ENCODE results near the gene ADAM19.
"Not testable (repeated sequence)": the region's sequence is repeated elsewhere in the genome, so short reads cannot be mapped to it uniquely, and the experiment has no call there.

ADAM19 gene

DNA sequence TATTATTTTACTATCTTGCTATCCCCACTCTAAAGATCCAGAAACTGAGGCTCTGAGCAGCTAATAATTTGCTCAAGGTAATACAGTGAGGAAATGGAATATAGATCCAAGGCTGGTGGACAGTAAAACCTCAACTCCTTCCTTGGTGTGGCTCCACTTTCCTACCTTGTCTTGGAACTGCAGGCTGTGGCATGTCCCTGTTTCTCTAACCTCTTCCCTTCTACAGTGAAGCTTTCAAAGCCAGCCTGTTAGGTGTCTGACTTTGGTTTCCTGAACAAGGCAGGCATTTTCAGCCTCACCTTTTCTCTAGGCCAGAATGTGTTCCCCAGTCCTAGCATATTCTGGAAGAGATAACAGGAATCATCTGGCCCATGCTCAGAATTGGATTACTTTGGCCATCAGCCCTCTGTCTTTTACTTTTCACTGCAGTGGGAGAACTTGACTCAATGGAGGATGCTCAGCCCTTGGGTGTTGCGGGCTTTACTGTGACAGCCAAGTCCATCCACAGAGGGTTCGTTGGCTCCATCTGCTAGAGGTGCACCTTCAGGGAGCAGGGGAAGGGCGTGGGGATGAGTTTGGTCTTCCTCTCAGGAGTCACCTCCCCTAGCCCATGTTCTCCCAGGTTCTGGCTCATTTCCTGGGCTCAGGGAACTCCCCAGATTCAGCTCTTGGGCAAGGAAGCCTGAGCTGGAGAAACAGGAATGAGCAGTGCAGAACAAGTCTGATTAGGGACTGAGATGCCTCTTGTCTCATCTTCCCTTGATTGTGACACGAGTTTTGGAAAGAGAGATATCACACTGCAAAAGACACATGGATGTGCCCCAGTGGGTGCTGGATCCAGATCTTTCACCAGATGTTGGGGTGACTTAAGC is 114.4 kb downstream of the ADAM19 start:
- DNase-seq (ENCODE audit: low read depth): no peak

DNA sequence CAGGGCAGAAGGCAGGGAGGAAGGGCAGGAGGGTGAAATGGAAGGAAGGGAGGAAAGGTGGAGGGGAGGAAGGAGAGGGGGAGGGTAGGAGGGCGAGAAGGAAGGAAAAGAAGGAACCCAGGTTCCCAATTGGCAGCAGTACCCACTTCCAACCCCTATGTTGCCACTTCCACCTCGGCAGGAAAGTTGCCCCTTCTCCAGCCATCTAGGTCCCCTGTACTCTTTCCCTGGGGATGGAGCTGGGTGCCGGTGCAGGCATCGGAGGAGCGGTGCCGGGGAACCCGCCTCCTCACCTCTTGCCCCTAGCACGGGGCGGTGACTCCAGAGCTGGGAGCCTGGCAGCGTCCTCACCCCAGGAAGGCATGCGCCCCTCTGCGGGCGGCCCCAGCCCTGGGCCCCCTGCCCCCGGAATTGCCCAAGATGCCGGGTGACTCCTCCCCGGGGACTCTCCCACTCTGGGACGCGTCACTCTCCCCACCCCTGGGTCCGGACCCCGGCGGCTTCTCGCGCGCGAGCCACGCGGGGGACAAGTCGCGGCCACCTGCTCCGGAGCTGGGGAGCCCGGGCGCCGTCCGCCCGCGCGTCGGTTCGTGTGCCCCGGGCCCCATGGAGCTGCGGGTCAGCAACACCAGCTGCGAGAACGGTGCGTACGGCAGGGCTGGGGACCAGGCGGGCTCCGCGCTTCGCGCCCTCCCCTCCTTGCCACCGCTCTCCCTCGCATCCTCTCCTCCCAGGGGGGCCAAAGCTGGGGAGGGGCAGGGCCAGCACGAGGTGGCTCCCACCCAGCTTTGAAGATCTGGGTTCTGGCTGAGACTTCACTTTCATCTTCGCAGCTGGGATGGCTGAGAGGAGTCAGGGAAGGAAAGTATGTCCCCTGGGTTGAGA is 115.6 kb downstream of the ADAM19 start, which contains the start of gene NIPAL4:
Gene NIPAL4 (plus strand): TSS at position 499 of the 885 bp plus-strand sequence. CDS start 108 bp downstream, at position 607.
- no peak for DNase-seq (ENCODE audit: low read depth)

DNA sequence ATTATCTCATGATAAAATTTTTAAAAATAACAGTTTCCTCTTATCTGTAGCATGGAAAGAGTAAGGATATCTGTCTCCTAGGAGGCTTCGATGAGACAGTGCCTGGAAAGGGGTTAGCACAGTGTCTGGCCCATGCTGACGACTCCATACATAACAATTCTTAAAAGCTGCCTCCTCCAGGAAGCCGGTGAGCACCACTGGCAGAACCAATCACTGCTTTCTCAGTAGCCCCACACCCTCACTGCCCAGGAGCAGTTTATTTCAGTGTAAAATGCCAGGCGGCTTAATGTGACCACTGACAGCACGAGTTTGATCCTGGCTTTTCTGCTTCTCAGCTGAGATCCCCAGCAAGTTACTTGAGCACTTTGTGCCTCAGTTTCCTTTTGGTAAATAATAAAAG is 116.7 kb downstream of the ADAM19 start:
- DNase-seq (ENCODE audit: low read depth): no peak

DNA sequence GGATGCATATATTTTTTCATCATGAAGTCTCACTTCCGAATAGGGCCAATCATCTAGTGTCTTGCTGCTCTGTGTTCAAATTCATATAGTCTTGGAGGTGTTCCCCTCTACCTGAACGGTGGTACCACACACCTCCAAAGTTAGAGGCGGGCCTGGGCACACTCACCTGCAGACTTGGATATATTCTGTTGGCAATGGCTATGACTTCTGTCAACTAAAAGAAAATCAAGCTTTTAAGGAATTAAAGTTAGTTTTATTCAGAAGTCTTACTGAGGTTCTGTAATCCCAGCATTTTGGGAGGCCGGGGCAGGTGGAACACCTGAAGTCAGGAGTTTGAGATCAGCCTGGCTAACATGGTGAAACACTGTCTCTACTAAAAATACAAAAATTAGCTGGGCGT is 118.2 kb downstream of the ADAM19 start:
- no peak for DNase-seq (ENCODE audit: low read depth)

DNA sequence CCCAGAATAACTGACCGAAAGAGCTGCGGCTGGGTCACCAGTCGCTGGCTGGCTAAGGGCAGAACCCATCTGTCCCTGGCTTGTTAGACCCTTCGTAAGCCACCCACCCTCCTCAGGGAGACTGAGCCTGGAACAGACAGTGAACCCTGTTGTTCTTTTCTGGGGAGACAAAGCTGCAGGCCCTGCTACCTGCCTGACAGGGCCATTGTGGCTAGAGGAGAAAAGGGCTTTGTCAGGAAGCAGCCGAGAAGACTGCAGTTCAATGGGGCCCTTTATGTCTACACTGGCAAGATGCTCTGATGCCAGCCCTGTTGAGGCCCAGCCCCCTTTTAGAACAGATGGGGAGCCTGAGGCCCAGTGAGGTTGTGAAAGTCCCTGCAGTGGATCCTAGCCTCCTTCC is 119.3 kb downstream of the ADAM19 start:
- no peak for DNase-seq (ENCODE audit: low read depth)

DNA sequence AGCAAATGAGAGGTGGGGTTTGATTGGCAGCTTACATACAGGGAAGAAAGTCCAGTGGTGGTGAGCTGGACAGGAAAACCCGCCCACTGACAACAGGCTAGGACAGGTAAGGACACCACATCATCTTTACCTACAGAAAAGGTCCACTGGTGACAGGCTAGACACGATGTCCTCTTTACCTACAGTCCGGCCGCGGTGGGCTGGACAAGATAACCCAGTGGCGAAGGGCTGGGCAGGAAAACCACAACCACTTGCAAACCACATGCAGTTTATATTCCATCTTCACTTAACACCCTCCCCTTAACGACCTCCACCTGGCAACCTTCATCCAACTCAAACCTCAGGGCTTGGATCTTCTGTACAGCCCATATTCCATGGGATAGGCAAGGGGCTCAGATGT is 120.5 kb downstream of the ADAM19 start:
- DNase-seq (ENCODE audit: low read depth): no peak

DNA sequence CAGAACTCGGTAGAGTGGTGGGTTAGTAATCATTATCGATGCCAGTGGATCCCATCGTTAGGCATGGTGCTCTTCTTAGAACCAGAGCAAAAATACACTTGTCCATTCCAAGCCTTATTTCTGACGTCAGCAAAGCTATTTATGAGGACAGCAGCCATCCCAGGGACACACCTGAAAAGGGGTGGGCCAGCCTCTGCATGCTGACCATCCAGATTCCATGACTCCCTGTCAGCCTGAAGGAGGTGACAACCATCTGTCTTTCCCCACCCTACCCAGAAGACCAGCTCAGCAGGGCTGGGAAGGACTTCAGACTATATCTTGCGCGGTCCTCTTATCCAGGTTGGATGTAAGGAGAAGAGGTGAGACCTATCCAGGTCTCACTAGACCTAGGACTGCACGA is 121.3 kb downstream of the ADAM19 start:
- no peak for DNase-seq (ENCODE audit: low read depth)

DNA sequence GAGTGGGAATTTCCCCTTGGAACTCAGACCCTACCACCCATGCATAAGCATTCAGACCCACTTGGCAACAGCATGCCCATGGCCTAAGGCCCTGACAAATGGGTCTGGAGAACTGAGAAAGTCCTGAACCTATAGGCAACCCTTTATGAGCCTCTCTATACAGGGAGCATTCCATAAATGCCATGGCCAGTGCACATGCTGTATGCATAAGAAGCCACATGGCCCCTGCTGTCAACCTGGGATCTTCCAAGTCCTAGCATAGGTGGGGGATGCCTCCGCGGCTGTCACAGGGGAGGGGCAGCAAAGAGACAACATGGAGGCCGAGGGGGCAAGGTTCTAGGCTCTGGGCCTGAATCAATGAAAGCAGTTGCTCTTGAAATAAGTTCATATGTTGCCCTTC is 123.8 kb downstream of the ADAM19 start:
- no peak for DNase-seq (ENCODE audit: low read depth)

DNA sequence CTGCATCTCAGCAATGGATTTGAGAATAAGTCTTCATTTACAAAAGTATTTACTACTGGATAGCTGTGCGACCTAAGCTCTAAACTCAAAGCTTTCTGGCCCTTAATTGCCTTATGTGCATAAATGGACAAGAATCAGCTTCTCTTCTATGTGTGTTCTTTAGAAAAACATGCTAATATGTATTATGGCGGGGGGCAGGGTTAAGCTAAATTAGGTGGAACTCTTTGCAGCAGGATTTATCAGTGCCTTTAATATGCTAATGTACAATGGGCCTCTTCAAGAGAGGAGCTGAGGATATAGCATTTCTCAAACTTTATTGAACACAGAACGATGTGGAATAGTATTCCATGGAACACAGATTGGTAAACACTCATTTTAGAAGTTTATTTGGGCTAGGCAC is 125.6 kb downstream of the ADAM19 start:
- no peak for DNase-seq (ENCODE audit: low read depth)

DNA sequence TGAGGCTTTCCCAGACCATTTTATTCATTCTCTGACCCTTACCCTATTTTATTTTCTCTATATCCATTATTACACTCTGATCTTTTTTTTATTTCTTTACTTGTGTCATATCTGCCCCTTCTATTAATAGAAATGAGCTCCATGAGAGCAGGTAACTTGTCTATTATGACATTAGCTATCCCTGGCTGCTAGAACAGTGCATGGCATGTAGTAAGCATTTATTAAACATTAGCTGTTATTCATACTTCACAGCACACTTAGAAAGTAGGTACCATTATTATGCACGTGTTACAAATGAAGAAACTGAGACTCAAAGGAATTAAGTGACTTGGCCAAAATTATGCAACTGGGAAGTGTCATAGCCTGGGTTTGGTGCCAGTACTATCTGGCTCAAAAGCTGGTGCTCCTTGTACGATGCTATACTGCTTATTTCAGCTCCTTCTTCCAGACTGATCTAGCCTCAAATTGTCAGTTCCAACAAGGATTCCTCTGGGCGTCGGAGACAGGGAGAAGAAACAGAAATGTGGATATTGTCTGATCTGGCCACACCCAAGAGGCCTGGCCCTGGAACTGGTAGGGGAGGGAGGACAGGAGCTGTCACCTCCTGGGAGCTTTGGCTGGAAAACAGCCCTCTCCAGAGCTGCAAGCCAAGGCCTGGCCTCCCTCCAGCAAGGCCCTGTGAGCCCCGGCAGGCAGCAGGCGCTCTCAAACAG is 126.4 kb downstream of the ADAM19 start:
- DNase-seq (ENCODE audit: low read depth): no peak

DNA sequence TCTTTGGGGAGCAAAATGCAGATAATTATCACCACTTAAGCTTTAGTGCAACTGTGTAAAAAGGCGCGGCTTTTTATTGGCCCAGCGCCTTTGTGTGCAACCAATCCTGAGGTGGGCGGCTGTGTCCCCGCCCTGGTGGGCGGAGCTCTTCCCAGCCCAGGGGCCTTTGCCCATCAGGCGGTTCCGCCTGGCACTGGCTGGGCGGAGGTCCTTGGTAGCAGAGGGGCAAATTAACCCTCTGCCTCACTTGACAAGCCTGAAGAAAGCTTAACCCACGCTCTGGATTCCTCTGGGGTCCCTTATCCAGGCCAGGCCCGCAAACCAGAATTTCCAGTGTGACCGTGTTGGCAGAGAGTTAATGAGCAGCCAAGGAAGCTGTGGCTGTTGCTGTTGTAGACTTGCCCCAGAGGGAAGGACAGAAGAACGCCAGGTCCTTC is 128.4 kb downstream of the ADAM19 start:
- no peak for DNase-seq (ENCODE audit: low read depth)

DNA sequence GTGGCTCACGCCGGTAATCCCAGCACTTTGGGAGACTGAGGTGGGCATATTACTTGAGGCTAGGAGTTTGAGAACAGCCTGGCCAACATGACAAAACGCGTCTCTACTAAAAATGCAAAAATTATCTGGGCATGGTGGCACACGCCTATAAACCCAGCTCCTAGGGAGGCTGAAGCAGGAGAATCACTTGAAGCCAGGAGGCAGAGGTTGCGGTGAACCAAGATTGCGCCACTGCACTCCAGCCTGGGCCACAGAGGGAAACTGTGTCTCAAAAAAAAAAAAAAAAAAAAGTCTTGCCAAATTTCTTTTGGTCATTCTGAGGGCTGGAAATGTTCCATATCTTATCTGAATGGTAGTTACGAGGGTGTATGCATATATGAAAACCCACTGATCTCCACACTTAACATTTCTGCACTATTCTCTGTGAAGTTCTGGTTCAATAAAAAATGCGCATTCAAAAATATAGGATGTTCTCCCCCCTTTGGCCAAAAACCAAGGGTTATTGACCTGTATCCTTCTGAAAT is 129.1 kb downstream of the ADAM19 start:
- no peak for DNase-seq (ENCODE audit: low read depth)

DNA sequence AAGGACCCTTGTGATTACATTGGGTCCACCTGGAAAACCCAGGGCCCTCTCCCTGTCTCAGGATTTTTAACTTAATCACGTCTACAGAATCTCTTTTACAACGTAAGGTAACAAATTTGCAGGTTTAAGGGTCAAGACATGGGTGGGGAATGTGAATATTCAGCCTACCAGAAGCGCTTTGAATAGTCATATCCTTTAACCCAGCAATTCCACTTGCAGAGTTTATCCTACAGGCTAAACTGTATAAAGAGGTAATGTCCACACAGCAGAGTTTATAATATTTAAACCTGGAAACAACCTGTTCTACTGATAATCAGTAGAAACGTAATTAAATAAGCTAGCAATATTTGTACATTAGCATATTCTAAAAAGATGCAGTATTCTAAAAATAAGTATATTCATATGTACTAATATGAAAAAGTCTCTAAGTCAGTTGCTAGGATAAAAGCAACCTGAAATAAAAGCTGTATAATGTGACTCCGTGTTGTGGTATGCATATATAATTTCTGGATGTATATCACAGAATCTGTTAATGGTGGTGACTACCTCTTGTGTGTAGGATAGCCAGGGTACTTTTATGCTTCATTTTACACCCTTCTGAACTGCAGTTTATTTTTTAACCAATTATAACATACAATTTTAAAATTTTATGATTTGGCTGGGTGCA is 129.7 kb downstream of the ADAM19 start:
- DNase-seq (ENCODE audit: low read depth): no peak

DNA sequence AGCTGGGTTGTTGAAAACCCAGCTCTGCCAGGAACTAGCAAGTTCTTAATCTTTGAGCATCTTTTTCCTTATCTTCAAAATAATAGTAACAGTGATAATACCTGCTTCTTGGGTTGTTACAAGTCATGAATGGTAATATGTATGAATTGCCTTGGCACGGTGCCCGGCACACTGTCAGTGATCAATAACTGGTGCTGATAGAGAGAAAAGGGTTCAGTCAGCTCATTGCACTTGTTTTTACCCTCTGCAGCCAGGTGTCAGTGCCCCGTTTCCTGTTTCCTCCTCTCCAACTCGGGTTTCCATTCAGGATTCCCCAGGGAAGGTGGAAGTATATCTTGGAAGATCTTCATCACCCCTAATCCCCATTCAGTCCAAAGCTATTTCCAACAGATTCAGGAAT is 131.4 kb downstream of the ADAM19 start:
- DNase-seq (ENCODE audit: low read depth): no peak

DNA sequence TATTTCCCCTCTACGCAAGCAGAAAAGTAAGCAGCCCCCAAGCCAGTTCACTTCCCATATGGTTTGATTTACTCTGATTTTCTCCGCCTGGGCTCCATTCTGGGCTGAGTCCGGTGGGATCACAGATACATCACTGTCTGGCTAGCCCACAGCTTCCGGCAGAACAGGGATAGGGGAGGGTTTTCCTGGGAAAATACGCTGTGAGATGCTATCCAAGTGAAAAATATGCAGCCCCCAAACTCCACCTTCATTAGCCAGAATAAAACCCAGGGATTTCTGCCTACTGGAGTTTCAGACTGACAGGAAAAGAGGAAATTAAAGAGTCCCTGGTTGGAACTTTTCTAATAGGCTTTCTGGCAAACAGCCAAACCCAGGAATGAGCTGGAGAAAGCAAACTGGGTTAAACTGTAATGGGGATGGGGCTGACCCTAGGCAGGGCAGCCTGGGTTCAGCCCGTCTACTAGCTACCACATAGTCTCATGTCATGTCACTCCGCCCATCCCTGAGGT is 132.5 kb downstream of the ADAM19 start:
- DNase-seq (ENCODE audit: low read depth): no peak

DNA sequence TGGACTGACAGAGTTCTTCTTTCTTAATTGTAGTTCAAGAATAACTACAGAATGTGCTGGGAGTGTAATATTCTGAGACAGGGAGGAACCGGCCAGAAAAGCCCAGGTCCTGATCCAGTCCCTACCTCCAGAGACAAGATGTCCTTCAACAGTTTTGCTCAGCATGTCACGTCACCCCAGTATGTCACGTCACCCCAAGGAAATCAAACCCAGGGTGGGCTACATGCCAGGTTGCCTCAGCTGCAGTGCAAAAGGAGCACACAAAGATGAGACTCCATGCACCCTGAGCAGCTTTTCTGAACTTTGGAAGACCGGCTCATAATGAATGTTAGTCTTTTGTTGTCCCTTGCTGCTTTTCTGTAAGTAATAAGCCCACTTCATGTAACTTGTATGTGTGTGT is 141.5 kb downstream of the ADAM19 start:
- no peak for DNase-seq (ENCODE audit: low read depth)

DNA sequence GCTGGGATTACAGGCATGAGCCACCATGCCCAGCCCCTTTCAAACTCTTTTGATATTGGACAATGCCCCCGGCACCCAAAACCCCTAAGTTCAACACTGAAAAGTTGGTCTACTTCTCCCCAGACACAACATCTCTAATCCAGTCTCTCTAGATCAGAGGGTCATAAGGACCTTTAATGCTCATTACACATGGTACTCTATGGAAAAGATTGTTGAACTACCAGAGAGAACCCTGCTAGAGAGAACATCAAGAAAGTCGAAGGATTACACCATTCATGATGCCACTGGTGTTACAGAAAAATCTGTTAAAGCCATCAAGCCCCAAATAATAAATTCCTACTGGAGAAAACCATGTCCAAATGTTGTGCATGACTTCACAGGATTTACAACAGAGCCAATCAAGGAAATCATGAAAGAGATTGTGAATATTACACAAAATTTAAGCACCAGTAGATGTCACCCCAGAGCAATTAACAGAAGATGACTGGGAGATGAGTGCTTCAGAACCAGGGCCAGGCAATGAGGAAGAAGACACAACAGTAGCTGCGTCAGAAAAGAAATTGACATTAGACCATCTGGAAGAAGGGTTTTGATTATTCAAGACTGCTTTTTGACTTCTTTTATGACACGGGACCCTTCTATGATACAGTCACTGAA is 143.9 kb downstream of the ADAM19 start:
- no peak for DNase-seq (ENCODE audit: low read depth)

DNA sequence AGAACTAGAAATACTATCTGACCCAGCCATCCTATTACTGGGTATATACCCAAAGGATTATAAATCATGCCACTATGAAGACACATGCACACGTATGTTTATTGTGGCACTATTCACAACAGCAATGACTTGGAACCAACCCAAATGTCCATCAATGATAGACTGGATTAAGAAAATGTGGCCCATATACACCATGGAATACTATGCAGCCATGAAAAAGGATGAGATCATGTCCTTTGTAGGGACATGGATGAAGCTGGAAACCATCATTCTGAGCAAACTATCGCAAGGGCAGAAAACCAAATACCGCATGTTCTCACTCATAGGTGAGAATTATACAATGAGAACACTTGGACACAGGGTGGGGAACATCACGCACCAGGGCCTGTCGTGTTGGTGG is 145.7 kb downstream of the ADAM19 start:
- not testable (repeated sequence) for DNase-seq (ENCODE audit: low read depth)

Measured in HS-27A (cell line).